NT2/D1 (cell line): ENCODE measurements around the gene FKBP8.

ENCODE experiments used
- SUZ12 ChIP-seq: IDR thresholded peaks from 2 replicates; pipeline ENCODE4 v1.6.1; 2011; ENCODE audit not compliant: insufficient read length, insufficient read depth; ENCODE audit errors: extremely low read depth
- YY1 ChIP-seq: IDR thresholded peaks from 2 replicates; pipeline ENCODE4 v1.6.1; 2011; ENCODE audit not compliant: insufficient read length, insufficient read depth
- ZNF274 ChIP-seq: IDR thresholded peaks from 2 replicates; pipeline ENCODE4 v1.6.1; 2011; ENCODE audit warnings: mild to moderate bottlenecking, low read depth, low read length

- TF ChIP-seq YY1: no peak
- no peak for TF ChIP-seq ZNF274
- TF ChIP-seq SUZ12: no peak
These were observed 6.9 kb downstream of the FKBP8 start for GRCh38 chr19:18536475-18536874.
